ENCODE measurements around the gene MATR3.

The MATR3 gene

GRCh38 chr5:139277171-139277570, 16.4 kb upstream of the MATR3 start:
- no peak for DNase-seq (ENCODE audit: low read depth)
- no peak for TF ChIP-seq CTCF (IDR thresholded peaks at IDR 0.05; ENCODE audit: insufficient read depth, low read depth, low read length, missing control alignments)
- peak overlapping the region; percentile 83 for H3K4me3 ChIP-seq (ENCODE audit: low read length)

- no peak for TF ChIP-seq CTCF (IDR thresholded peaks at IDR 0.05; ENCODE audit: insufficient read depth, low read depth, low read length, missing control alignments)
- no peak overlapping the region for H3K4me3 ChIP-seq (ENCODE audit: low read length)
- no peak for DNase-seq (ENCODE audit: low read depth)
These were observed 14.8 kb upstream of the MATR3 start for GRCh38 chr5:139278540-139279274.

- H3K4me3 ChIP-seq (ENCODE audit: low read length) = no peak overlapping the region
- peak; percentile 45 for DNase-seq (ENCODE audit: low read depth)
- TF ChIP-seq CTCF (IDR thresholded peaks at IDR 0.05; ENCODE audit: insufficient read depth, low read depth, low read length, missing control alignments) = no peak
These were observed 11.4 kb upstream of the MATR3 start for GRCh38 chr5:139282197-139282557.

- no peak for DNase-seq (ENCODE audit: low read depth)
- H3K4me3 ChIP-seq (ENCODE audit: low read length) = no peak overlapping the region
- TF ChIP-seq CTCF (IDR thresholded peaks at IDR 0.05; ENCODE audit: insufficient read depth, low read depth, low read length, missing control alignments) = no peak
These were observed 10.0 kb upstream of the MATR3 start for GRCh38 chr5:139283252-139284166.

- no peak for TF ChIP-seq CTCF (IDR thresholded peaks at IDR 0.05; ENCODE audit: insufficient read depth, low read depth, low read length, missing control alignments)
- DNase-seq (ENCODE audit: low read depth) = no peak
These were observed 9.2 kb upstream of the MATR3 start for GRCh38 chr5:139284295-139284694.

GRCh38 chr5:139285651-139286392, 7.7 kb upstream of the MATR3 start:
- no peak for DNase-seq (ENCODE audit: low read depth)
- TF ChIP-seq CTCF (IDR thresholded peaks at IDR 0.05; ENCODE audit: insufficient read depth, low read depth, low read length, missing control alignments) = no peak
- no peak overlapping the region for H3K4me3 ChIP-seq (ENCODE audit: low read length)

More at GRCh38 chr5:139284295-139284694, 9.2 kb upstream of the MATR3 start:
- H3K4me3 ChIP-seq (ENCODE audit: low read length) = no peak overlapping the region
